AG09309 (cell line): ENCODE data around the gene EFR3B.
"Not testable (repeated sequence)": the region's sequence is repeated elsewhere in the genome, so short reads cannot be mapped to it uniquely, and the experiment has no call there.

Experiments used
- DNase-seq: peaks from one replicate; pipeline ENCODE4 v3.0.0-alpha.2; 2010; ENCODE audit warnings: low read depth
- H3K4me3 ChIP-seq: 2 replicates; pipeline ENCODE4 v1.5.1; 2011; ENCODE audit warnings: mild to moderate bottlenecking, low read depth, low read length, moderate library complexity; ENCODE audit not compliant: control insufficient read depth
- TF ChIP-seq, protein P1 (sequence below): IDR thresholded peaks from 2 replicates; pipeline ENCODE4 v1.5.1; 2011; ENCODE audit warnings: mild to moderate bottlenecking, low read depth, low read length, inconsistent platforms; ENCODE audit not compliant: insufficient read depth, control insufficient read depth; ENCODE audit errors: missing control alignments

EFR3B gene

GRCh38 chr2:25151718-25152117 is 109.8 kb downstream of the EFR3B start:
- H3K4me3 ChIP-seq: no peak overlapping the region
- TF ChIP-seq, protein P1, sequence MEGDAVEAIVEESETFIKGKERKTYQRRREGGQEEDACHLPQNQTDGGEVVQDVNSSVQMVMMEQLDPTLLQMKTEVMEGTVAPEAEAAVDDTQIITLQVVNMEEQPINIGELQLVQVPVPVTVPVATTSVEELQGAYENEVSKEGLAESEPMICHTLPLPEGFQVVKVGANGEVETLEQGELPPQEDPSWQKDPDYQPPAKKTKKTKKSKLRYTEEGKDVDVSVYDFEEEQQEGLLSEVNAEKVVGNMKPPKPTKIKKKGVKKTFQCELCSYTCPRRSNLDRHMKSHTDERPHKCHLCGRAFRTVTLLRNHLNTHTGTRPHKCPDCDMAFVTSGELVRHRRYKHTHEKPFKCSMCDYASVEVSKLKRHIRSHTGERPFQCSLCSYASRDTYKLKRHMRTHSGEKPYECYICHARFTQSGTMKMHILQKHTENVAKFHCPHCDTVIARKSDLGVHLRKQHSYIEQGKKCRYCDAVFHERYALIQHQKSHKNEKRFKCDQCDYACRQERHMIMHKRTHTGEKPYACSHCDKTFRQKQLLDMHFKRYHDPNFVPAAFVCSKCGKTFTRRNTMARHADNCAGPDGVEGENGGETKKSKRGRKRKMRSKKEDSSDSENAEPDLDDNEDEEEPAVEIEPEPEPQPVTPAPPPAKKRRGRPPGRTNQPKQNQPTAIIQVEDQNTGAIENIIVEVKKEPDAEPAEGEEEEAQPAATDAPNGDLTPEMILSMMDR: no peak
- DNase-seq: no peak

DNA sequence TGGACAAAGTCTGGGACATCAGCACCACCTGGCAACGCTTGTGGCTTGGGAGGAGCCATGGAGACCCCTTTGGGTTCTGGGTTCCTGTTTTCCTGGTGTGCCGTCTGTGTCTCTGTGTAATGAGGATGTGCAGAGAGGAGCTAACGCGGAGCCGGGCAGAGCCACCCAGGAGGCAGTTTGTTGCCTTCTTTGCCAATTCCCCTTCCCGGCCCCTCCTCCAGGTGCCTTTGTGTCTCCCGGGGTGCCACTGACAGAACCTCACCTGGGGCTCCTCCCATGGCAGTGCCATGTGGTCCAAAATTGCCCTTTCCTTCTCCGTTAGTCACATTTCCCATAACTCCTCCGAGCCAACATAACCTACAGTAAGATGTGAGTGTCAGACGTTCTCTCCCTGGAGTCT is 113.5 kb downstream of the EFR3B start:
- DNase-seq: no peak
- TF ChIP-seq, protein P1: no peak
- H3K4me3 ChIP-seq: no peak overlapping the region

- no peak for DNase-seq
- TF ChIP-seq, protein P1: no peak
- no peak overlapping the region for H3K4me3 ChIP-seq
Observed at GRCh38 chr2:25158096-25158852, 116.4 kb downstream of the EFR3B start.

DNA sequence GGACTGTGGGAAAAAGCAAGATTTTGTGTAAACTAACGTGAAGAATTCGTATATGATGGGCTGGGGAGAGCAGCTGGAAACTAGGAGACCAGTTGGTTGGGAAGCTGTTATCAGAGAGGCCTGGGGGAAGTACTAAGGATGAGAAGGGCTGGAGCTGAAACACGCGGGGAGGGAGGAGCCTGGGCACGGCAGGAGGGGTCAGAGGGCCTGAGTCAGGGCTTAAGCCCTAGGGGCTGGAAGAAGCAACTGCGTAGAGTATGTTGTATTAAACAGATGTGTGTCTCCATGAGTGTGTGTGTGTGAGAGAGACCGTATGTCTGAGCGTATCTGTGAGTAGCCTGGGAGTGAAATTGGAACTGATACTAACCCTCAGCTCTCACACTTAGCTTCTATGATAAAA is 118.1 kb downstream of the EFR3B start:
- no peak for DNase-seq
- TF ChIP-seq, protein P1: no peak
- H3K4me3 ChIP-seq: no peak overlapping the region

DNA sequence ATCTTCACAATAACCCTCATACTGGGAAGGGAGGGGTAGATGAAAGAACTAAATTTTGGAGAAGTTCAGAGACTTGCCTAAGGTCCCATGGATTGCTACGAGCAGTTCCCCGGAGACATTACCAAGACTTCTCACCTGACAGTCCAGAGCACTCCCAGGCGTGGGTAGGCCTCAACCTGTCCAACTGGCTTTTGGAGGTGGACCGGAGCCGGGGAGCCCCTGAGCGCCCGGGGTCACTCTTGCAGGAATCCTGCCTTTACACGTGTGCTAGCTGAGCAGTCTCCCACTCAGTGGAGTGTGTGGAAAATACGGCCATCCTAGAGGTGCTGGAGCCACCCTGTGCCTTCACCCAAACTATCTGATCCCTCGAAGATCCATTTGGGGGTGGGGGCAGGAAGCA is 118.5 kb downstream of the EFR3B start:
- DNase-seq: no peak
- TF ChIP-seq, protein P1: no peak
- no peak overlapping the region for H3K4me3 ChIP-seq

DNA sequence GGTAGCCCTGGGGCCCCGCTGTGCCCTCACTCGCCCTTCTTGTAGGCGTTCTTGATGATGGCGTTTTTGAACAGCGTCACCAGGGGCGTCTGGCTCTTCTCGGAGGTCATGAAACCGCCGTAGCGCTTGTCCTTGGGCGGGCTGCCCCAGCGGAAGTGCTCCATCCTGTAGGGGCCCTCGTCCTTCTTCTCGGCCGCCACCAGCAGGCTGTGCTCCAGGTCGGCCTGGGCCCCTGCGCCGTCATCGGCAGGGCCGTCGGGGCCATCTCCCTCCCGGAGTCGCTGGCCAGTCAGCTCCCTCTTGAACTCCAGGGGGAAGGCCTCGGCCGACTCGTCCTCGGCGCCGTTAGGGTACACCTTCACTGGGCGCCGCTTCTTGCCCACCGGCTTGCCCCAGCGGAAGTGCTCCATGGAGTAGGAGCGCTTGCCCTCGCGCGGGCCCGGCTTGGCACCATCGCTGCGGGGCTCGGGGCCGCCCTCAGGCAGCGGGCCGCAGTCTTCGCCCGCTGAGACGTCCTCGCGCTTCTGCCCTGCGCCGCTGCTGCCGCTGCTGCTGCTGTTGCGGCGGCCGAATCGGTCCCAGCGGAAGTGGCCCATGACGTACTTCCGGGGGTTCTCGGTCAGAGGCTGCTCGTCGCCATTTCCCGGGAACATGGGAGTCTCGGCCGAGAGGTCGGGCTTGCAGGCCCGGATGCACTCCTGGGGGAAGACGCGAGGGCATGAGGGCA is 119.3 kb downstream of the EFR3B start:
- no peak for DNase-seq
- TF ChIP-seq, protein P1: no peak
- H3K4me3 ChIP-seq: no peak overlapping the region

DNA sequence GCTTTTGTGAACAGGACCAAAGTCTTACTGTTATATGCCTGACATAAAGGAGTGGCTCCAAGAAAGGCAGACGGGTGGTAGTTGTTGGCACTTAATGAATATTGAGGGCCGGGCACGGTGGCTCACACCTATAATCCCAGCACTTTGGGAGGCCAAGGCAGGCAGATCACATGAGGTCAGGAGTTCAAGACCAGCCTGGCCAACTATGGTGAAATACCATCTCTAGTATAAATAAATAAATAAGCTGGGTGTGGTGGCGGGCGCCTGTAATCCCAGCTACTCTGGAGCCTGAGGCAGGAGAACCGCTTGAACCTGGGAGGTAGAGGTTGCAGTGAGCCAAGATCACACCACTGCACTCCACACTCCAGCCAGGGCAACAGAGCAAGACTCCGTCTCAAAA is 120.2 kb downstream of the EFR3B start:
- DNase-seq, H3K4me3 ChIP-seq: not testable (repeated sequence)
